OCI-LY1 (cell line): ENCODE measurements around the gene CDK18.

Experiments
- H2AFZ ChIP-seq: fragments of 200-600 bp; sonication (generic), shearing (Covaris generic); 2 replicates; pipeline ENCODE4 v1.6.0; 2014; ENCODE audit warnings: antibody characterized with exemption, mild to moderate bottlenecking, low read length
- H3F3A ChIP-seq: fragments of 200-600 bp; sonication (generic), shearing (Covaris generic); 2 replicates; pipeline ENCODE4 v1.6.0; 2014; ENCODE audit warnings: mild to moderate bottlenecking, antibody characterized with exemption, low read length, moderate library complexity; ENCODE audit not compliant: insufficient read depth
- H3K27ac ChIP-seq: fragments of 200-600 bp; sonication (generic); 2 replicates; pipeline ENCODE4 v1.5.1; 2014; ENCODE audit warnings: low read length, mixed run types, mild to moderate bottlenecking, low read depth; ENCODE audit not compliant: poor library complexity, severe bottlenecking
- H3K27me3 ChIP-seq: fragments of 200-600 bp; sonication (generic); 2 replicates; pipeline ENCODE4 v1.6.0; 2014; ENCODE audit warnings: antibody characterized with exemption, mild to moderate bottlenecking, low read length, moderate library complexity; ENCODE audit not compliant: insufficient read depth
- H3K36me3 ChIP-seq: fragments of 200-600 bp; sonication (generic); 2 replicates; pipeline ENCODE4 v1.6.1; 2014; ENCODE audit warnings: mild to moderate bottlenecking, antibody characterized with exemption, low read length, moderate library complexity, mixed read lengths; ENCODE audit not compliant: insufficient read depth
- H3K4me1 ChIP-seq: fragments of 200-600 bp; sonication (generic); 2 replicates; pipeline ENCODE4 v1.5.1; 2014; ENCODE audit warnings: mild to moderate bottlenecking, low read length, moderate library complexity; ENCODE audit not compliant: insufficient read depth, severe bottlenecking
- H3K4me2 ChIP-seq: fragments of 200-600 bp; sonication (generic), shearing (Covaris generic); 2 replicates; pipeline ENCODE4 v1.6.1; 2014; ENCODE audit warnings: low read length
- H3K4me3 ChIP-seq: fragments of 200-600 bp; sonication (generic); 2 replicates; pipeline ENCODE4 v1.5.1; 2014; ENCODE audit warnings: low read length, low read depth, mild to moderate bottlenecking, mixed read lengths; ENCODE audit not compliant: poor library complexity, severe bottlenecking
- H3K79me2 ChIP-seq: fragments of 200-600 bp; shearing (Covaris generic); 2 replicates; pipeline ENCODE4 v1.6.1; 2016; ENCODE audit warnings: mixed run types, low read length, mixed read lengths; ENCODE audit not compliant: insufficient read depth
- H3K9ac ChIP-seq: fragments of 200-600 bp; sonication (generic), shearing (Covaris generic); 2 replicates; pipeline ENCODE4 v1.6.1; 2014; ENCODE audit warnings: mild to moderate bottlenecking, low read length, mixed read lengths
- H3K9me2 ChIP-seq: fragments of 200-600 bp; sonication (generic), shearing (Covaris generic); 2 replicates; pipeline ENCODE4 v1.6.1; 2014; ENCODE audit warnings: low read depth, mild to moderate bottlenecking, low read length, mixed read lengths
- H3K9me3 ChIP-seq: fragments of 200-600 bp; shearing (Covaris generic); 2 replicates; pipeline ENCODE4 v1.6.1; 2014; ENCODE audit warnings: low read length, mixed read lengths
- H4K20me1 ChIP-seq: fragments of 200-600 bp; sonication (generic), shearing (Covaris generic); 2 replicates; pipeline ENCODE4 v1.6.0; 2016; ENCODE audit warnings: mild to moderate bottlenecking, low read length; ENCODE audit not compliant: insufficient read depth
- EZH2 ChIP-seq: fragments of 200-600 bp; sonication (generic), shearing (Covaris generic); IDR thresholded peaks from 2 replicates; pipeline ENCODE4 v1.8.0; 2017; ENCODE audit warnings: borderline replicate concordance, mixed run types, mild to moderate bottlenecking, antibody characterized with exemption, low read length, moderate library complexity, mixed read lengths
- TF ChIP-seq, protein P1 (sequence below): fragments of 200-600 bp; sonication (generic), shearing (Covaris generic); IDR thresholded peaks from 2 replicates; pipeline ENCODE4 v1.5.1; 2017; ENCODE audit warnings: mild to moderate bottlenecking, antibody characterized with exemption, low read length, moderate library complexity, mixed read lengths

CDK18 gene

DNA sequence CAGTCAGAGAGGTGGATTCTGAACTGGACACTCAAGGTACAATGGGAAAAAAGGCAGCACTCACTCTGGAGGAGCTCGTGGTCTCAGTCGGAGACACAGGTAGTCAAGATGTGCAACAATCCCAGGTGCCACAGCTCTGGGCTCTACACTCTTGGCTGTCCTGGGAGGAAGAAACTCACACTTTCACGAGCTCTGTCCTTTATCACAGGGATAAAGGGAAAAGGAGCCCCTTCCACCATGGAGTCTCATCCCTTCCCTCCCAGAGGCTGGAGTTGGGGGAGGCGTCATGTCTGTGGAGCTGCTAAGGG lies 20.3 kb downstream of the CDK18 start:
- Histone ChIP-seq H3K27me3 (no peaks in the 10 kb centered on the region; the same call in 1 of the 2 replicates), H3K4me3 (no peak overlapping the region), H3K4me1 (peaks cover 8% of the 10 kb centered on the region), H3K4me2 (no peak overlapping the region), H3K9ac (no peak overlapping the region), H3F3A (no peaks in the 10 kb centered on the region), H2AFZ (no peak overlapping the region), H3K9me3 (no peaks in the 10 kb centered on the region), H3K27ac (no peak overlapping the region), H3K36me3 (no peaks in the 10 kb centered on the region), H3K9me2 (no peaks in the 10 kb centered on the region), H4K20me1 (no peaks in the 10 kb centered on the region), H3K79me2 (no peaks in the 10 kb centered on the region)
- TF ChIP-seq, protein P1, sequence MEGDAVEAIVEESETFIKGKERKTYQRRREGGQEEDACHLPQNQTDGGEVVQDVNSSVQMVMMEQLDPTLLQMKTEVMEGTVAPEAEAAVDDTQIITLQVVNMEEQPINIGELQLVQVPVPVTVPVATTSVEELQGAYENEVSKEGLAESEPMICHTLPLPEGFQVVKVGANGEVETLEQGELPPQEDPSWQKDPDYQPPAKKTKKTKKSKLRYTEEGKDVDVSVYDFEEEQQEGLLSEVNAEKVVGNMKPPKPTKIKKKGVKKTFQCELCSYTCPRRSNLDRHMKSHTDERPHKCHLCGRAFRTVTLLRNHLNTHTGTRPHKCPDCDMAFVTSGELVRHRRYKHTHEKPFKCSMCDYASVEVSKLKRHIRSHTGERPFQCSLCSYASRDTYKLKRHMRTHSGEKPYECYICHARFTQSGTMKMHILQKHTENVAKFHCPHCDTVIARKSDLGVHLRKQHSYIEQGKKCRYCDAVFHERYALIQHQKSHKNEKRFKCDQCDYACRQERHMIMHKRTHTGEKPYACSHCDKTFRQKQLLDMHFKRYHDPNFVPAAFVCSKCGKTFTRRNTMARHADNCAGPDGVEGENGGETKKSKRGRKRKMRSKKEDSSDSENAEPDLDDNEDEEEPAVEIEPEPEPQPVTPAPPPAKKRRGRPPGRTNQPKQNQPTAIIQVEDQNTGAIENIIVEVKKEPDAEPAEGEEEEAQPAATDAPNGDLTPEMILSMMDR: no peak
- TF ChIP-seq EZH2: no peak

DNA sequence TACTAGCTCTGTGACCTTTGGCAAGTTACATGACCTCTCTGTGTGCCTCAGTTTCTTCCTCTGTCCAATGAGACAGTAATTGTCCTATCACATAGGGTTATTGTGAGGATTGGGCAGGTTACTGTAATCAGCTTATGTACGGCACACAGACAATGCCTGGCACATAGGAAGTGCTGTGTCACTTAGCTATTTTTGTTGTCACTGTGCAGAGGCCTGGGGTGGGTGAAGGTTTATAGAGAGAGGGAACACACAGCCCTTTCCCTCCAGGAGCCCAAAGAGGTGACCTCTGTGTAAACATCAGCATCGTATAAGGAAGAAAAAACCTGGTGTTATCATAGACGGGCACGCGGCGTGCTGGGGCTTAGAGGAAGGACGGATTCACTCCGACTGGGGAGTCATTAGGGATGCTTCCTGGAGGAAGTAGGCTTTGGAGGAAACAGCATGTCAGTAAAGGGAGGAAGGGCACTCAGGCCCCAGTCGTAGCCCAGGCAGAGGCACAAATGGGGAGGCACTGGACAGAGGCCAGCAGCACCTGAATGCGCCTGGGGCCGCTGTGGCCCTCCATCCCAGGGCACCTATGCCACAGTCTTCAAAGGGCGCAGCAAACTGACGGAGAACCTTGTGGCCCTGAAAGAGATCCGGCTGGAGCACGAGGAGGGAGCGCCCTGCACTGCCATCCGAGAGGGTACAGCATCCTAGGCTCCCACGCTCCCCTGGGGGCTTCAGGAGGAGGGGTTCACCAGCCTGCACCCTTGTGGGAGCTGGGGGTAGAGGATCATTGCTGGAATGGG lies 21.2 kb downstream of the CDK18 start:
- Histone ChIP-seq H3K79me2 (no peaks in the 10 kb centered on the region), H3K9me3 (no peaks in the 10 kb centered on the region), H2AFZ (no peak overlapping the region), H3K4me3 (no peak overlapping the region), H3K4me1 (peaks cover 8% of the 10 kb centered on the region), H3F3A (no peaks in the 10 kb centered on the region), H3K27me3 (no peaks in the 10 kb centered on the region; the same call in 1 of the 2 replicates), H4K20me1 (no peaks in the 10 kb centered on the region), H3K9me2 (no peaks in the 10 kb centered on the region), H3K9ac (no peak overlapping the region), H3K36me3 (no peaks in the 10 kb centered on the region), H3K27ac (no peak overlapping the region), H3K4me2 (no peak overlapping the region)
- TF ChIP-seq, protein P1: no peak
- TF ChIP-seq EZH2: no peak

DNA sequence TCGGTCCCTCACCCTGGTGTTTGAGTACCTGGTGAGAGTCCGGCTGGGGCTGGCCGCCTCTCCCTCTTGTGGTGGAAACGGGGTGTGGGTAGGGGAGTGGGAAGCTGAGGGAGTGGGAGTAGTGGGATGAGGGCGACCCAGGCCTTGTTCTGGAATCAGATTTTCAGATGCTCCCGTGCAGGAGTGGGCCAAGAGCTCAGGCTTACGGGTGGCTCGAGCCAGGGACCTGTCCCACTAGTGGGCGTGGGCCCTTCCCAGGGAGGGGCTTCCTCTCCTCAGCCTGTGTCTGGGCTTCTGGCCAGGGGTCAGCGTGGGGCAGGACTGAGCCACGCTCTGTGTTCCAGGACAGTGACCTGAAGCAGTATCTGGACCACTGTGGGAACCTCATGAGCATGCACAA lies 22.0 kb downstream of the CDK18 start:
- H3K9me3 ChIP-seq: no peaks in the 10 kb centered on the region
- H3K9ac ChIP-seq: no peak overlapping the region
- no peaks in the 10 kb centered on the region for H3F3A ChIP-seq
- H4K20me1 ChIP-seq: no peaks in the 10 kb centered on the region
- no peak overlapping the region for H2AFZ ChIP-seq
- no peak overlapping the region for H3K4me2 ChIP-seq
- no peaks in the 10 kb centered on the region for H3K9me2 ChIP-seq
- no peak for TF ChIP-seq EZH2
- TF ChIP-seq, protein P1: no peak
- H3K79me2 ChIP-seq: no peaks in the 10 kb centered on the region
- no peak overlapping the region for H3K4me3 ChIP-seq
- H3K4me1 ChIP-seq: peaks cover 8% of the 10 kb centered on the region
- no peaks in the 10 kb centered on the region; the same call in 1 of the 2 replicates for H3K27me3 ChIP-seq
- H3K36me3 ChIP-seq: no peaks in the 10 kb centered on the region
- H3K27ac ChIP-seq: no peak overlapping the region
